ENCODE results near the gene MYO18A. TPM values are rescaled to one million over a fixed set of nuclear protein-coding genes. Genes with fewer than 3 reads are reported as not detected.
"Not testable (repeated sequence)": the region's sequence is repeated elsewhere in the genome, so short reads cannot be mapped to it uniquely, and the experiment has no call there.

The MYO18A gene
- total RNA-seq, 1 donor from 2014 or later = 48.2 TPM

GRCh38 chr17:29169806-29170591 lies 10.2 kb downstream of the MYO18A start:
- DNase-seq (ENCODE audit: low read depth, low spot score) = no peak
- TF ChIP-seq CTCF (conservative IDR thresholded peaks at IDR 0.05) = no peak
- H3K27me3 Mint-ChIP-seq (ENCODE audit: low read depth) = no peaks in the 10 kb centered on the region
- no peaks in the 10 kb centered on the region for H3K9me3 Mint-ChIP-seq
- peaks cover 3% of the 10 kb centered on the region for H3K36me3 Mint-ChIP-seq (ENCODE audit: low read depth)
- no peak overlapping the region for H3K4me3 Mint-ChIP-seq
- H3K27ac Mint-ChIP-seq (ENCODE audit: unreplicated experiment) = peak overlapping the region; percentile 54
- H3K4me1 Mint-ChIP-seq = no peaks in the 10 kb centered on the region

- H3K36me3 Mint-ChIP-seq (ENCODE audit: low read depth); H3K27me3 Mint-ChIP-seq (ENCODE audit: low read depth); H3K9me3 Mint-ChIP-seq; H3K4me3 Mint-ChIP-seq; H3K4me1 Mint-ChIP-seq; DNase-seq (ENCODE audit: low read depth, low spot score); H3K27ac Mint-ChIP-seq (ENCODE audit: unreplicated experiment): not testable (repeated sequence)
Observed at GRCh38 chr17:29168759-29169126, 11.5 kb downstream of the MYO18A start.

- no peak for DNase-seq (ENCODE audit: low read depth, low spot score)
- Mint-ChIP-seq H3K27me3 (ENCODE audit: low read depth) (no peaks in the 10 kb centered on the region), H3K4me1 (peaks cover 3% of the 10 kb centered on the region), H3K9me3 (no peaks in the 10 kb centered on the region), H3K36me3 (ENCODE audit: low read depth) (peaks cover 3% of the 10 kb centered on the region), H3K27ac (ENCODE audit: unreplicated experiment) (no peak overlapping the region), H3K4me3 (no peak overlapping the region)
- no peak for TF ChIP-seq CTCF (conservative IDR thresholded peaks at IDR 0.05)
Observed at GRCh38 chr17:29168079-29168758, 12.0 kb downstream of the MYO18A start.

- peaks cover 3% of the 10 kb centered on the region for H3K36me3 Mint-ChIP-seq (ENCODE audit: low read depth)
- no peak overlapping the region for H3K4me3 Mint-ChIP-seq
- H3K27me3 Mint-ChIP-seq (ENCODE audit: low read depth) = no peaks in the 10 kb centered on the region
- DNase-seq (ENCODE audit: low read depth, low spot score) = no peak
- no peak for TF ChIP-seq CTCF (conservative IDR thresholded peaks at IDR 0.05)
- no peaks in the 10 kb centered on the region for H3K9me3 Mint-ChIP-seq
- no peak overlapping the region for H3K27ac Mint-ChIP-seq (ENCODE audit: unreplicated experiment)
- peaks cover 4% of the 10 kb centered on the region for H3K4me1 Mint-ChIP-seq
Observed at GRCh38 chr17:29167393-29168078, 12.7 kb downstream of the MYO18A start.

GRCh38 chr17:29166507-29166887 lies 13.7 kb downstream of the MYO18A start:
- peaks cover 11% of the 10 kb centered on the region for H3K4me1 Mint-ChIP-seq
- no peak for TF ChIP-seq CTCF (conservative IDR thresholded peaks at IDR 0.05)
- H3K27ac Mint-ChIP-seq (ENCODE audit: unreplicated experiment) = no peak overlapping the region
- DNase-seq (ENCODE audit: low read depth, low spot score) = no peak
- no peaks in the 10 kb centered on the region for H3K27me3 Mint-ChIP-seq (ENCODE audit: low read depth)
- H3K36me3 Mint-ChIP-seq (ENCODE audit: low read depth) = peaks cover 3% of the 10 kb centered on the region
- no peaks in the 10 kb centered on the region for H3K9me3 Mint-ChIP-seq
- H3K4me3 Mint-ChIP-seq = no peak overlapping the region
